SHP77 (cell line): ENCODE results near the gene ALDH3B2.
"Not testable (repeated sequence)": the region's sequence is repeated elsewhere in the genome, so short reads cannot be mapped to it uniquely, and the experiment has no call there.

Experiments used
- DNase-seq, 2 experiments: peaks; one replicate each; lab custom pipeline; 2025; lab: John Stamatoyannopoulos, UW

The ALDH3B2 gene

DNA sequence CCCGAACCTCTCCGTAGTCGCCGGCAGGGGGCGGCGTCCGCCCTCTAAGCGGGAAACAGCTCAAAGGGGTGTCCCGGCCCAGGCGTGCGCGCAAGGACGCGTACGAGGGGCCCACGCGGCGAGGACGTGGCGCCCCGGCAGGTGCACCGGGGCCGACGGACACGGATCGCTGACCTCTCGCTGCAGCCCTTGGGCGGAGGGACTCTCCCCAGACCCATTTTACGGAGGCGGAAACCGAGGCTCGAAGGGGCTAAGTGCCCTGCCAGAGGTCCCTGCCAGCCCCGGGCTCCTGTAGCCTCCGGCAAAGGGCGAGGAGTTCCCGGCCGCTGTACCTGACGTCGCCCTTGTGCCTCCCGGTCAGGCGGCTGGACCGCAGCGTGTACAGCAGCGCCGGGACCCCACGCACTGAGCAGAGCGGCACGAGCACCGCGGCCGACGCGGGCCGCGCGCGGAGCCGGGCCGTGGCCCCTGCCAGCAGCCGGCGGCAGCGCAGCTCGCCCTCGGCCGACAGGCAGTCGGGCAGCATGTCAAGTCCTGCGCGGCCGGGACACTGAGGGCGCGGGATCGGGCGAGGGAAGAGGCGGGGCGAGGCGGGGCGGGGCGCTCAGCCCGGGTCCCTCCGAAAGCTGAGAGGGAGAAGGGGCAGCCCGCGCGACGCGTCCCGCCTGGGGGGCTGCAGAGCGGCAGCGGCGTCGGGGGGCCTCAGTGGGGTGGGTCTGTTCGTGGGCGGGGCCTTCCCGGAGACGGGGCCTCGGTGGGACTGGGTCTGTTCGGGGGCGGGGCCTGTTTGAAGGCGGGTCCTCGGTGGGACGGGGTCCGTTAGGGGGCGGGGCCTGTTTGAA lies 44.8 kb downstream of the ALDH3B2 start, which contains the start of gene NUDT8:
TSS of gene NUDT8 (minus strand) at position 552 of the 842 bp plus-strand sequence. CDS start at position 526, 26 bp downstream.
- DNase-seq, result peak; percentile 88 to 94

- DNase-seq, result peak; percentile 83 to 87
Observed at GRCh38 chr11:67628710-67629385, 45.6 kb downstream of the ALDH3B2 start.

GRCh38 chr11:67627812-67628624 lies 46.4 kb downstream of the ALDH3B2 start:
- peak; percentile 94 to 96 for DNase-seq

DNA sequence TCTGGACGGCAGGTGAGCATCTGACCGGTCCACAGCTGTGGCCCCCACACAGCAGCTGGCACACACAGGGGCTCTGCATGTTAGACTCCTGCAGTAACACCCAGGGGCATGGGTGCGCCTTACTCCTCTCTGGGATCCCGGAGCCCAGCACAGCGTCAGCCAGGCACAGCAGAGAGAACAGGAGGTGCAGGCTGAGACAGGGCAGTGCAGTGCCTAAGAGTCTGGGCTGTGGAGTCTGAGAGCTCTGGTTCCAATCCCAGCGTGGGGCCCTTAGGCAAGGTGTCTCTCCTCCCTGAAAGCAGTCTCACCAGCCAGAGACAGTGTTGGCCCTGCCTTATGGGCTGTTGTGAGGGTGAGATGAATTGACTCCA lies 47.0 kb downstream of the ALDH3B2 start:
- peak in 1 of 2 experiments; percentile 80 for DNase-seq

- peak; percentile 73 to 77 for DNase-seq
Observed at GRCh38 chr11:67626970-67627369, 47.5 kb downstream of the ALDH3B2 start.

GRCh38 chr11:67626131-67626833 lies 48.1 kb downstream of the ALDH3B2 start:
- DNase-seq, result peak; percentile 78 to 83

DNA sequence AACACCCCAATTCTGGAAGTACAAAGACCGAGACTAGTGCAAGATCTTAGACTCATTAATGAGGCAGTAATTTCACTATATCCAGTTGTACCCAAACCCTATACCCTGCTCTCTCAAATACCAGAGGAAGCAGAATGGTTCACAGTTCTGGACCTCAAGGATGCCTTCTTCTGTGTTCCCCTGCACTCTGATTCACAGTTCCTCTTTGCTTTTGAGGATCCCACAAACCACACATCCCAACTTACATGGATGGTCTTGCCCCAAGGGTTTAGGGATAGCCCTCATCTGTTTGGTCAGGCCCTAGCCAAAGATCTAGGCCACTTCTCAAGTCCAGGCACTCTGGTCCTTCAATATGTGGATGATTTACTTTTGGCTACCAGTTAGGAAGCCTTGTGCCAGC lies 50.6 kb downstream of the ALDH3B2 start:
- not testable (repeated sequence) for DNase-seq

DNA sequence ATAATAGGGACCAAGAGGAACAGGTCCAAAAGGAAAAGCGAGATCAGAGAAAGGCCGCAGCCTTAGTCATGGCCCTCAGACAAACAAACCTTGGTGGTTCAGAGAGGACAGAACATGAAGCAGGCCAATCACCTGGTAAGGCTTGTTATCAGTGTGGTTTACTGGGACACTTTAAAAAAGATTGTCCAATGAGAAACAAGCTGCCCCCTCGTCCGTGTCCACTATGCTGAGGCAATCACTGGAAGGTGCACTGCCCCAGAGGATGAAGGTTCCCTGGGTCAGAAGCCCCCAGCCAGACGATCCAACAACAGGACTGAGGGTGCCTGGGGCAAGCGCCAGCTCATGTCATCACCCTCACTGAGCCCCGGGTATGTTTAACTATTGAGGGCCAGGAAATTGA lies 51.5 kb downstream of the ALDH3B2 start:
- not testable (repeated sequence) for DNase-seq

DNA sequence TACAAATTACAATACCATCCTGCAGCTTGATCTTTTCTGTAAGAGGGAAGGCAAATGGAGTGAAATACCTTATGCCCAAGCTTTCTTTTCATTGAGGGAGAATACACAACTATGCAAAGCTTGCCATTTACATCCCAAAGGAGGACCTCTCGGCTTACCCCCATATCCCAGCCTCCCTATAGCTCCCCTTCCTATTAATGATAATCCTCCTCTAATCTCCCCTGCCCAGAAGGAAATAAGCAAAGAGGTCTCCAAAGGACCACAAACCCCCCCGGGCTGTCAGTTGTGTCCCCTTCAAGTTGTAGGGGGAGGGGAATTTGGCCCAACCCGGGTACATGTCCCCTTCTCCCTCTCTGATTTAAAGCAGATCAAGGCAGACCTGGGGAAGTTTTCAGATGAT lies 52.5 kb downstream of the ALDH3B2 start:
- DNase-seq, result not testable (repeated sequence)

DNA sequence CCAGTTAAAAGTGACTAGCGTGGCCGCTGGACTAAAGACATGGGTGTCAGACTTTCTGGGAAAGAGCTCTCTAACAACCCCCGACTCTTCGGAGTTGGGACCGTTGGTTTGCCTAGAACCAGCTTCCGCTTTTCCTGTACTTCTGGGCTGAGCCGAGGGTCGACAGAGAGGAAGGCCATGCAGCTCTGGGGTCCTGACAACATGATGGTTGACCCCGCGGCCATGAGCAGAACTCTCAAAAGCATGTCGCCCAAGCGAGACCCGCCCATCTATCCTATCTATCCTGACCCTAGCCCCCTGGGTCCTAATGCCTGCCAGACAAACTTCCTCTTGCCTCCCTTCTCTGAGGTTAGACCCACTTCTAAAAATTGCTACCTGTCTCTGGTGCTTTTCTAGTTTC lies 53.8 kb downstream of the ALDH3B2 start:
- DNase-seq, result peak; percentile 71 to 79

DNA sequence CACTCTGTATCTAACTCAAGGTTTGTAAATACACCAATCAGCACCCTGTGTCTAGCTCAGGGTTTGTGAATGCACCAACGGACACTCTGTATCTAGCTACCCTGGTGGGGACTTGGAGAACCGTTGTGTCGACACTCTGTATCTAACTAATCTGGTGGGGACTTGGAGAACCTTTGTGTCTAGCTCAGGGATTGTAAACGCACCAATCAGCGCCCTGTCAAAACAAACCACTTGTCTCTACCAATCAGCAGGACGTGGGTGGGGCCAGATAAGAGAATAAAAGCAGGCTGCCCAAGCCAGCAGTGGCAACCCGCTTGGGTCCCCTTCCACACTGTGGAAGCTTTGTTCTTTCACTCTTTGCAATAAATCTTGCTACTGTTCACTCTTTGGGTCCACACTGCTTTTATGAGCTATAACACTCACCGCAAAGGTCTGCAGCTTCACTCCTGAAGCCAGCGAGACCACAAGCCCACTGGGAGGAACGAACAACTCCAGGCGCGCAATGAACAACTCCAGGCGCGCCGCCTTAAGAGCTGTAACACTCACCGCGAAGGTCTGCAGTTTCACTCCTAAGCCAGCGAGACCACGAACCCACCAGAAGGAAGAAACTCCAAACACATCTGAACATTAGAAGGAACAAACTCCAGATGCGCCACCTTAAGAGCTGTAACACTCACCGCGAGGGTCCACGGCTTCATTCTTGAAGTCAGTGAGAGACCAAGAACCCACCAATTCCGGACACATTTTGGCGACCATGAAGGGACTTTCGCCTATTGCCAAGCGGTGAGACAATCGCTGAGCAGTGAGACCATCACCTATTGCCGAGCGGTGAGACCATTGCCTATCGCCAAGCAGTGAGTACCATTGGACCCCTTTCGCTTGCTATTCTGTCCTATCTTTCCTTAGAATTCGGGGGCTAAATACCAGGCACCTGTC lies 54.5 kb downstream of the ALDH3B2 start:
- DNase-seq, result peak; percentile 96 to 97

DNA sequence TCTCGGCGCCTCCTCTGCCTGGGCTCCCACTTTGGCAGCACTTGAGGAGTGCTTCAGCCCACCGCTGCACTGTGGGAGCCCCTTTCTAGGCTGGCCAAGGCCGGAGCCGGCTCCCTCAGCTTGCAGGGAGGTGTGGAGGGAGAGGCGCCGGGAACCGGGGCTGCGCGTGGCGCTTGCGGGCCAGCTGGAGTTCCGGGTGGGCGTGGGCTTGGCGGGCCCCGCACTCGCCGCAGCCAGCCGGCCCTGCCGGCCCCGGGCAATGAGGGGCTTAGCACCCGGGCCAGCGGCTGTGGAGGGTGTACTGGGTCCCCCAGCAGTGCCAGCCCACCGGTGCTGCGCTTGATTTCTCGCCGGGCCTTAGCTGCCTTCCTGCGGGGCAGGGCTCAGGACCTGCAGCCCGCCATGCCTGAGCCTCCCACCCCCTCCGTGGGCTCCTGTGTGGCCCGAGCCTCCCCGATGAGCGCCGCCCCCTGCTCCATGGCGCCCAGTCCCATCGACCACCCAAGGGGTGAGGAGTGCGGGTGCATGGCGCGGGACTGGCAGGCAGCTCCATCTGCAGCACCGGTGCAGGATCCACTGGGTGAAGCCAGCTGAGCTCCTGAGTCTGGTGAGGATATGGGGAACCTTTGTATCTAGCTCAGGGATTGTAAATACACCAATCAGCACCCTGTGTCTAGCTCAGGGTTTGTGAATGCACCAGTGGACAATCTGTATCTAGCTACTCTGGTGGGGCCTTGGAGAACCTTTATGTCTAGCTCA lies 55.3 kb downstream of the ALDH3B2 start:
- not testable (repeated sequence) for DNase-seq

- no peak for DNase-seq
Observed at GRCh38 chr11:67617243-67617953, 57.0 kb downstream of the ALDH3B2 start.

GRCh38 chr11:67616431-67617242 lies 57.8 kb downstream of the ALDH3B2 start:
- no peak for DNase-seq

DNA sequence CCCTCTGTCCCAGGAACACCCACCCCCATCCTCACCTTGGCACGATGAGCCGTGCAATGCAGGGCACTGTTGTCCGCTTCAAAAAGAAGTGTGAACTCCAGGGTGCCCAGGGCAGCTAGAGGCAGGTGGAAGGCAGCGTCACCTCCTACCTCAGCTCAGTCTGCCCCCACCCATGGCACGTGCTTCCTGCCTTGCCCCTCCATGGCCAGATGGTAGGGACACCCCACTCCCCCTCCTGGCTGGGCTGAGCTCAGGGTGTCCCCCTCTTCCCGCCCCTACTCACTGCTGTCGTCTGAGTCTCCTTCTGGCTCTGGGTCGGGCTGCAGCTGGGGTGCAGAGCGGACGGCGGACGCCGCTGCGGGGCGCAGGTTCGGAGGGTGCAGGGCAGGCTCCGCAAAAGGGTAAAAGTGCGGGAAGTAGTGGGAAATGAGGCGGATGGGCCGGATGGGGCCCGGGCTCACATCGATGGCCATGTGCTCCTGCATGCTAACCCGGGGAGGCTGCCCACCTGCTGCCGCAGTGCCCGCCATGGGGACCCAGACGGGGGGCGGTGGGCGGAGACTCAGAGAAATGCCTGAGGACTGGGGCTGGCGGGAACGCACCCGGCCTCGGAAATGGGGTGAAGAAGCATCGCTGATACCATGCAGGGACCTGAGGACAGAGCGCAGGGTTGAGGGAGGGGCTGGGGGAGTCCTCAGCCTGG lies 58.5 kb downstream of the ALDH3B2 start:
- no peak for DNase-seq

DNA sequence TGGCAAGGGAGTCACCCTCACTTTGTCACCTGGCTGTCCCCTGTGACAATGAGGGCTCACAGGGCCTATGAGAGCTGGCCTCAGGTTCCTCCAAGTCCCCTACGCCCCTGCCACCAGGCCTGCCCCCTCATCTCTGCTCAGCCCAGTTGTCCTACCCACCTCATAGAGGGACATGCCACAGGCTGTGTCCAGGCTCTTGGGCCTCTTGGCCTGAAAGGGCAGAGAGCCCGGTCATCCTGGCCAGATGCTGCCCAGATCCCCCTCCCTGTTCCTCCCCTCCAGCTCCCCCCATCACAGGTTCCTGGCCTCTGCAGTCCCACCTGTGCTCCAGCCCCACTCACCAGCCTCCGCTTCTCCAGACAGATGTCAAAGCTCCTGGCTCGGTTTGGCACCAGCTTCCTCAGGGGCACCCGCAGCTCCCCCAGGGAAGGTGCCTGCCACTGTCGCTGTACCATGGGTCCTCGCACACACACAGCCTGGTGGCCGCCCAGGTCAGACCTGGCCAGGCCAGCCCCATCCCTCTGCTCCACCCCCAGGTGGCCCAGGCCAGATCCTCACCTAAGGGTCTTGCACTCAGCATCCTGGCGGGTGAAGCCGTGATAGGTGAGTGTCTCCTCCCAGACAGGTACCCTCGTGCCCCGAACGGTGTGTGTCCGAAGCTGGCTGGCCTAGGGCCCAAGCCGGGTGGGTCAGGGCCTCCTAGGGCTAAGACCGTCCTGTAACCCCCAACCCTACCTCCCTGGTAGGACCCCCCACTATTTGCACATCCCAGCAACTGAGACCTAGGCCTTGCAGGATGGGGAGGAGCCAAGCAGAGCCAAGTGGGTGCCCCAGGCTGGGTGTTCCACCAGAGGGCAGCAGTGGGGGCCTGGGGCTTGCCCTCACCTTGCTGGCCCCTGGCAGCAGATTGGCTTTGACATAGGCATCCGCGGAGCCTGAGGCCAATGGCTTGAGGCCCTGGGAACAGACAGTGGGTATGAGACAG lies 59.4 kb downstream of the ALDH3B2 start:
- DNase-seq, result peak; percentile 53 to 66
